Measurements from ENCODE around the gene TAS2R50.

GRCh38 chr12:10968765-10969456 lies 17.8 kb downstream of the TAS2R50 start:
- TF ChIP-seq CREB1 (CRISPR knock-in tag; IDR thresholded peaks at IDR 0.05; ENCODE audit: low read depth) (no peak), EZH2phosphoT487 (IDR thresholded peaks at IDR 0.05; ENCODE audit: unreplicated experiment) (no peak)
- TF ChIP-seq, protein P1, sequence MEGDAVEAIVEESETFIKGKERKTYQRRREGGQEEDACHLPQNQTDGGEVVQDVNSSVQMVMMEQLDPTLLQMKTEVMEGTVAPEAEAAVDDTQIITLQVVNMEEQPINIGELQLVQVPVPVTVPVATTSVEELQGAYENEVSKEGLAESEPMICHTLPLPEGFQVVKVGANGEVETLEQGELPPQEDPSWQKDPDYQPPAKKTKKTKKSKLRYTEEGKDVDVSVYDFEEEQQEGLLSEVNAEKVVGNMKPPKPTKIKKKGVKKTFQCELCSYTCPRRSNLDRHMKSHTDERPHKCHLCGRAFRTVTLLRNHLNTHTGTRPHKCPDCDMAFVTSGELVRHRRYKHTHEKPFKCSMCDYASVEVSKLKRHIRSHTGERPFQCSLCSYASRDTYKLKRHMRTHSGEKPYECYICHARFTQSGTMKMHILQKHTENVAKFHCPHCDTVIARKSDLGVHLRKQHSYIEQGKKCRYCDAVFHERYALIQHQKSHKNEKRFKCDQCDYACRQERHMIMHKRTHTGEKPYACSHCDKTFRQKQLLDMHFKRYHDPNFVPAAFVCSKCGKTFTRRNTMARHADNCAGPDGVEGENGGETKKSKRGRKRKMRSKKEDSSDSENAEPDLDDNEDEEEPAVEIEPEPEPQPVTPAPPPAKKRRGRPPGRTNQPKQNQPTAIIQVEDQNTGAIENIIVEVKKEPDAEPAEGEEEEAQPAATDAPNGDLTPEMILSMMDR (conservative IDR thresholded peaks at IDR 0.05; ENCODE audit: low read depth in 2 of 2) = no peak

Measured in GM23338 (cell line).